ENCODE data around the gene LAS1L.
"Not testable (repeated sequence)": the region's sequence is repeated elsewhere in the genome, so short reads cannot be mapped to it uniquely, and the experiment has no call there.

Gene LAS1L

GRCh38 chrX:65491620-65492019, 43.0 kb downstream of the LAS1L start:
- H2BK15ac ChIP-seq (ENCODE audit: low read depth, poor library complexity, severe bottlenecking), result no peak overlapping the region
- H3K18ac ChIP-seq (ENCODE audit: low read depth in 1 of 2, low read length in 2 of 2), result no peak overlapping the region
- no peak overlapping the region for H4K8ac ChIP-seq (ENCODE audit: low read length)
- H2AFZ ChIP-seq (ENCODE audit: low read depth, low read length), result no peak overlapping the region
- no peaks in the 10 kb centered on the region for H3K36me3 ChIP-seq (ENCODE audit: control insufficient read depth in 1 of 2, insufficient read depth in 2 of 2, low read depth in 1 of 2, low read length in 2 of 2)
- no peak overlapping the region for H3K4ac ChIP-seq (ENCODE audit: low read depth in 1 of 2, low read length in 2 of 2)
- peaks cover 0 to 28% of the 10 kb centered on the region in 2 experiments for H3K27me3 ChIP-seq (ENCODE audit: control insufficient read depth in 1 of 2, insufficient read depth in 1 of 2, low read length in 2 of 2)
- no peak overlapping the region for H3K14ac ChIP-seq (ENCODE audit: low read length in 2 of 2)
- no peak overlapping the region for H3K4me3 ChIP-seq (ENCODE audit: insufficient read depth in 1 of 2, low read depth in 1 of 2, low read length in 2 of 2)
- H2BK5ac ChIP-seq (ENCODE audit: low read depth, low read length, poor library complexity, severe bottlenecking), result no peak overlapping the region
- no peaks in the 10 kb centered on the region for H3K9me3 ChIP-seq (ENCODE audit: control insufficient read depth, low read length)
- H3K79me1 ChIP-seq (replicated peaks; ENCODE audit: low read length, poor library complexity, severe bottlenecking), result no peaks in the 10 kb centered on the region
- no peak for DNase-seq
- H4K91ac ChIP-seq (ENCODE audit: low read length), result no peak overlapping the region
- no peak overlapping the region for H3K23ac ChIP-seq (ENCODE audit: low read length in 2 of 2)
- no peak overlapping the region for H3K4me2 ChIP-seq (ENCODE audit: low read length, poor library complexity, severe bottlenecking)
- no peak overlapping the region for H2AK5ac ChIP-seq (ENCODE audit: low read length, severe bottlenecking)
- no CpG with 5 or more reads among the region's 3 CpGs for WGBS
- no peak overlapping the region for H3K9ac ChIP-seq (ENCODE audit: low read length)
- no peak overlapping the region for H2BK12ac ChIP-seq (ENCODE audit: low read length in 2 of 2)
- no peaks in the 10 kb centered on the region for H3K4me1 ChIP-seq (ENCODE audit: control insufficient read depth, insufficient read depth, low read depth, low read length)
- H3K27ac ChIP-seq (ENCODE audit: low read length, poor library complexity, severe bottlenecking), result no peak overlapping the region
- H2BK120ac ChIP-seq (ENCODE audit: low read depth, low read length), result no peak overlapping the region

GRCh38 chrX:65488495-65488894, 46.1 kb downstream of the LAS1L start:
- Histone ChIP-seq H3K27ac (ENCODE audit: low read length, poor library complexity, severe bottlenecking) (no peak overlapping the region), H3K36me3 (ENCODE audit: control insufficient read depth in 1 of 2, insufficient read depth in 2 of 2, low read depth in 1 of 2, low read length in 2 of 2) (no peaks in the 10 kb centered on the region), H3K4me3 (ENCODE audit: insufficient read depth in 1 of 2, low read depth in 1 of 2, low read length in 2 of 2) (no peak overlapping the region), H3K79me1 (replicated peaks; ENCODE audit: low read length, poor library complexity, severe bottlenecking) (no peaks in the 10 kb centered on the region), H3K9ac (ENCODE audit: low read length) (no peak overlapping the region), H4K8ac (ENCODE audit: low read length) (no peak overlapping the region), H2BK15ac (ENCODE audit: low read depth, poor library complexity, severe bottlenecking) (no peak overlapping the region), H3K27me3 (ENCODE audit: control insufficient read depth in 1 of 2, insufficient read depth in 1 of 2, low read length in 2 of 2) (peaks cover 0 to 20% of the 10 kb centered on the region in 2 experiments), H3K9me3 (ENCODE audit: control insufficient read depth, low read length) (no peaks in the 10 kb centered on the region), H2BK5ac (ENCODE audit: low read depth, low read length, poor library complexity, severe bottlenecking) (no peak overlapping the region), H2AFZ (ENCODE audit: low read depth, low read length) (no peak overlapping the region), H3K23ac (ENCODE audit: low read length in 2 of 2) (no peak overlapping the region), H2AK5ac (ENCODE audit: low read length, severe bottlenecking) (no peak overlapping the region), H3K18ac (ENCODE audit: low read depth in 1 of 2, low read length in 2 of 2) (no peak overlapping the region), H3K14ac (ENCODE audit: low read length in 2 of 2) (no peak overlapping the region), H3K4me1 (ENCODE audit: control insufficient read depth, insufficient read depth, low read depth, low read length) (no peaks in the 10 kb centered on the region), H3K4me2 (ENCODE audit: low read length, poor library complexity, severe bottlenecking) (no peak overlapping the region), H2BK120ac (ENCODE audit: low read depth, low read length) (no peak overlapping the region), H4K91ac (ENCODE audit: low read length) (no peak overlapping the region), H3K4ac (ENCODE audit: low read depth in 1 of 2, low read length in 2 of 2) (no peak overlapping the region), H2BK12ac (ENCODE audit: low read length in 2 of 2) (no peak overlapping the region)
- 44% methylated on average over 5 of the region's 5 CpGs for WGBS
- peak; percentile 35 for DNase-seq

- H3K4me1 ChIP-seq (ENCODE audit: control insufficient read depth, insufficient read depth, low read depth, low read length), result no peaks in the 10 kb centered on the region
- no peak overlapping the region for H3K9ac ChIP-seq (ENCODE audit: low read length)
- H3K4me3 ChIP-seq (ENCODE audit: insufficient read depth in 1 of 2, low read depth in 1 of 2, low read length in 2 of 2), result no peak overlapping the region
- DNase-seq, result no peak
- H3K4ac ChIP-seq (ENCODE audit: low read depth in 1 of 2, low read length in 2 of 2), result no peak overlapping the region
- H3K4me2 ChIP-seq (ENCODE audit: low read length, poor library complexity, severe bottlenecking), result no peak overlapping the region
- H2BK5ac ChIP-seq (ENCODE audit: low read depth, low read length, poor library complexity, severe bottlenecking), result no peak overlapping the region
- H3K9me3 ChIP-seq (ENCODE audit: control insufficient read depth, low read length), result peaks cover 4% of the 10 kb centered on the region
- H2BK12ac ChIP-seq (ENCODE audit: low read length in 2 of 2), result no peak overlapping the region
- H3K27me3 ChIP-seq (ENCODE audit: control insufficient read depth in 1 of 2, insufficient read depth in 1 of 2, low read length in 2 of 2), result peaks cover 0 to 9% of the 10 kb centered on the region in 2 experiments
- no peak overlapping the region for H2BK15ac ChIP-seq (ENCODE audit: low read depth, poor library complexity, severe bottlenecking)
- no peak overlapping the region for H2AFZ ChIP-seq (ENCODE audit: low read depth, low read length)
- 6% methylated on average over 1 of the region's 3 CpGs for WGBS
- H4K91ac ChIP-seq (ENCODE audit: low read length), result no peak overlapping the region
- H2AK5ac ChIP-seq (ENCODE audit: low read length, severe bottlenecking), result no peak overlapping the region
- H3K79me1 ChIP-seq (replicated peaks; ENCODE audit: low read length, poor library complexity, severe bottlenecking), result no peaks in the 10 kb centered on the region
- H3K27ac ChIP-seq (ENCODE audit: low read length, poor library complexity, severe bottlenecking), result no peak overlapping the region
- H4K8ac ChIP-seq (ENCODE audit: low read length), result no peak overlapping the region
- no peak overlapping the region for H3K14ac ChIP-seq (ENCODE audit: low read length in 2 of 2)
- H3K18ac ChIP-seq (ENCODE audit: low read depth in 1 of 2, low read length in 2 of 2), result no peak overlapping the region
- H3K23ac ChIP-seq (ENCODE audit: low read length in 2 of 2), result no peak overlapping the region
- H3K36me3 ChIP-seq (ENCODE audit: control insufficient read depth in 1 of 2, insufficient read depth in 2 of 2, low read depth in 1 of 2, low read length in 2 of 2), result no peaks in the 10 kb centered on the region
- H2BK120ac ChIP-seq (ENCODE audit: low read depth, low read length), result no peak overlapping the region
These were observed 53.6 kb downstream of the LAS1L start for GRCh38 chrX:65480960-65481359.

GRCh38 chrX:65479102-65479501, 55.5 kb downstream of the LAS1L start:
- H3K18ac ChIP-seq (ENCODE audit: low read depth in 1 of 2, low read length in 2 of 2); H3K4me2 ChIP-seq (ENCODE audit: low read length, poor library complexity, severe bottlenecking); DNase-seq; H2BK15ac ChIP-seq (ENCODE audit: low read depth, poor library complexity, severe bottlenecking); H3K9ac ChIP-seq (ENCODE audit: low read length); H3K27me3 ChIP-seq (ENCODE audit: control insufficient read depth in 1 of 2, insufficient read depth in 1 of 2, low read length in 2 of 2); H3K4me3 ChIP-seq (ENCODE audit: insufficient read depth in 1 of 2, low read depth in 1 of 2, low read length in 2 of 2); H3K36me3 ChIP-seq (ENCODE audit: control insufficient read depth in 1 of 2, insufficient read depth in 2 of 2, low read depth in 1 of 2, low read length in 2 of 2); H2AFZ ChIP-seq (ENCODE audit: low read depth, low read length); H3K79me1 ChIP-seq (replicated peaks; ENCODE audit: low read length, poor library complexity, severe bottlenecking); H4K91ac ChIP-seq (ENCODE audit: low read length); H3K23ac ChIP-seq (ENCODE audit: low read length in 2 of 2); H3K14ac ChIP-seq (ENCODE audit: low read length in 2 of 2); H3K4ac ChIP-seq (ENCODE audit: low read depth in 1 of 2, low read length in 2 of 2); H4K8ac ChIP-seq (ENCODE audit: low read length); H3K27ac ChIP-seq (ENCODE audit: low read length, poor library complexity, severe bottlenecking); H2BK5ac ChIP-seq (ENCODE audit: low read depth, low read length, poor library complexity, severe bottlenecking); H2AK5ac ChIP-seq (ENCODE audit: low read length, severe bottlenecking); H2BK120ac ChIP-seq (ENCODE audit: low read depth, low read length); H3K4me1 ChIP-seq (ENCODE audit: control insufficient read depth, insufficient read depth, low read depth, low read length); H2BK12ac ChIP-seq (ENCODE audit: low read length in 2 of 2): not testable (repeated sequence)
- 83% methylated on average over 2 of the region's 3 CpGs for WGBS
- H3K9me3 ChIP-seq (ENCODE audit: control insufficient read depth, low read length), result peaks cover 14% of the 10 kb centered on the region
